ENCODE data around the gene LRMDA.

DNA sequence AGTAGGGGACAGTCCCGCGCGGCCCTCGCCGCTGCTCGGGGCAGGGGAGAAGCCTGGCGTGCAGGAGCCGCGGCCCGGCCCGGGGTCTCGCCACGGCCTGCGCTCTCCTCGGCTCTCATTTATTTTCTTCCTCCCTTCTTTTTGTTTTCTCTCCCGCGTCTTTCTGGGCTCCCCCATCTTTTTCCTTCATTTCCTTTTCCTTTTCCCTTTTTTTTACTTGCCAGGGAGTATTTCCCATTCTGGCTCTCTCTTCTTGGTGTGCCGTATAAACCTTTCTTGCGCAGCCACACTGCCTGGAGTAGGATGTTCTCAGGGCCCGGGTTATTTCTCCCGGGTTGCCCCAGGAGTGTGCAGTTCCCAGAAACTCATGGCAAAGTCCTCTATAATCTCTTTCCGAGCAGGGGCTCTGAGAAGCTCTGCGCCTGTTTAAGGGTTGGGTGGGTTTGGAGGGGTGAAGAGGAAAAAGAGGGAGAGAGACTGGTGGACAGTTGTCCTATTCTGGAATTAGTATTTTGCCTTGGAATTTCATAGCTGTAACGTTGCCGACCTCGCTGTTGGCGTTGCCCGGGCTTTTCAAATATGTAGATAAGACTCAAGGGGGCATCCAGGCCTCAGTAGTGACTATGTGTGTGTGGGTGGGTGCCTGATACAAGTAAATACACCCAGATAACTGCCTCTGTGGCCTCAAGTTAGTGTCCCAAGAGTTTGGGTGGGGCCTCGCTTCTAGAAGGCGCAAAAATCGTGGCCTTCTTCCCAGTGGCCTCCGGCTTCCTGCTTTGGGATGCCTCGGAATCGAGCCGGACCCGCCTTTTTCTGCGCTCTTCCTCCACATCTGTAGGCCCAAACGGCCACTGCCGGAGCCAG, 25.6 kb upstream of the LRMDA start:
- TF ChIP-seq, protein P1, sequence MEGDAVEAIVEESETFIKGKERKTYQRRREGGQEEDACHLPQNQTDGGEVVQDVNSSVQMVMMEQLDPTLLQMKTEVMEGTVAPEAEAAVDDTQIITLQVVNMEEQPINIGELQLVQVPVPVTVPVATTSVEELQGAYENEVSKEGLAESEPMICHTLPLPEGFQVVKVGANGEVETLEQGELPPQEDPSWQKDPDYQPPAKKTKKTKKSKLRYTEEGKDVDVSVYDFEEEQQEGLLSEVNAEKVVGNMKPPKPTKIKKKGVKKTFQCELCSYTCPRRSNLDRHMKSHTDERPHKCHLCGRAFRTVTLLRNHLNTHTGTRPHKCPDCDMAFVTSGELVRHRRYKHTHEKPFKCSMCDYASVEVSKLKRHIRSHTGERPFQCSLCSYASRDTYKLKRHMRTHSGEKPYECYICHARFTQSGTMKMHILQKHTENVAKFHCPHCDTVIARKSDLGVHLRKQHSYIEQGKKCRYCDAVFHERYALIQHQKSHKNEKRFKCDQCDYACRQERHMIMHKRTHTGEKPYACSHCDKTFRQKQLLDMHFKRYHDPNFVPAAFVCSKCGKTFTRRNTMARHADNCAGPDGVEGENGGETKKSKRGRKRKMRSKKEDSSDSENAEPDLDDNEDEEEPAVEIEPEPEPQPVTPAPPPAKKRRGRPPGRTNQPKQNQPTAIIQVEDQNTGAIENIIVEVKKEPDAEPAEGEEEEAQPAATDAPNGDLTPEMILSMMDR (IDR thresholded peaks at IDR 0.05), result no peak
- TF ChIP-seq EZH2 (IDR thresholded peaks at IDR 0.05; ENCODE audit: borderline replicate concordance, insufficient read depth, low read depth, low read length, poor library complexity, severe bottlenecking), result no peak
